Body of pancreas (tissue), 4 donors: ENCODE results near the gene PLAGL1.

Experiments
- POLR2A ChIP-seq, 3 donors: fragments of 450-650 bp; IDR thresholded peaks; one replicate each; pipeline ENCODE4 v1.6.1; 2016; ENCODE audit warnings: antibody characterized with exemption in 3 of 3, mild to moderate bottlenecking in 2 of 3
- TF ChIP-seq, protein P1 (sequence below), 7 experiments: fragments of 450-650 bp in 4 of 7; fragments of 200-600 bp in 3 of 7; sonication (generic) in 3 of 7; IDR thresholded peaks; one replicate each; pipeline ENCODE4 v1.5.1; 2016 to 2019; ENCODE audit warnings: antibody characterized with exemption in 7 of 7

DNA sequence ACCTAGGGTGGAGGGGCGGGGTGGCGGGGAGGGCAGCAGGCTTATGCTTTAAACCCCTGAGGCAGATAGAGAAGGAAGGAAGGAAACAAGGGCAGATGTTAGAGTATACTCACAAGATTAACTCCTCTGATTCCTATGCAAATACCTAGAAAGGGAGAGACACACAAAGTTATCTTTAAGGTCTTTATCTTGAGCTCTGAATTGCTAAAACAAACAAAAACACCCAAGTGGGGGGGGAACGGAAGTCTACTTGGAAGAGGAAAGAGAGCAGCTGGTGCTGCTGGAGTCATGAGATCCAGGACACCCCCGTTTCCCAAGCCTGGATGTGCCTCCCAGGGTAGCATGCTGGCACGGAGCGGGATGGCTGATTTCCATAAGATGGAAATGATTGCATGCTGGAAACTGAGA lies 43.4 kb downstream of the PLAGL1 start:
- TF ChIP-seq, protein P1, sequence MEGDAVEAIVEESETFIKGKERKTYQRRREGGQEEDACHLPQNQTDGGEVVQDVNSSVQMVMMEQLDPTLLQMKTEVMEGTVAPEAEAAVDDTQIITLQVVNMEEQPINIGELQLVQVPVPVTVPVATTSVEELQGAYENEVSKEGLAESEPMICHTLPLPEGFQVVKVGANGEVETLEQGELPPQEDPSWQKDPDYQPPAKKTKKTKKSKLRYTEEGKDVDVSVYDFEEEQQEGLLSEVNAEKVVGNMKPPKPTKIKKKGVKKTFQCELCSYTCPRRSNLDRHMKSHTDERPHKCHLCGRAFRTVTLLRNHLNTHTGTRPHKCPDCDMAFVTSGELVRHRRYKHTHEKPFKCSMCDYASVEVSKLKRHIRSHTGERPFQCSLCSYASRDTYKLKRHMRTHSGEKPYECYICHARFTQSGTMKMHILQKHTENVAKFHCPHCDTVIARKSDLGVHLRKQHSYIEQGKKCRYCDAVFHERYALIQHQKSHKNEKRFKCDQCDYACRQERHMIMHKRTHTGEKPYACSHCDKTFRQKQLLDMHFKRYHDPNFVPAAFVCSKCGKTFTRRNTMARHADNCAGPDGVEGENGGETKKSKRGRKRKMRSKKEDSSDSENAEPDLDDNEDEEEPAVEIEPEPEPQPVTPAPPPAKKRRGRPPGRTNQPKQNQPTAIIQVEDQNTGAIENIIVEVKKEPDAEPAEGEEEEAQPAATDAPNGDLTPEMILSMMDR (IDR thresholded peaks at IDR 0.05) = no peak
- no peak for TF ChIP-seq POLR2A (IDR thresholded peaks at IDR 0.05)
